ENCODE results near the gene NEUROD2.

The NEUROD2 gene

DNA sequence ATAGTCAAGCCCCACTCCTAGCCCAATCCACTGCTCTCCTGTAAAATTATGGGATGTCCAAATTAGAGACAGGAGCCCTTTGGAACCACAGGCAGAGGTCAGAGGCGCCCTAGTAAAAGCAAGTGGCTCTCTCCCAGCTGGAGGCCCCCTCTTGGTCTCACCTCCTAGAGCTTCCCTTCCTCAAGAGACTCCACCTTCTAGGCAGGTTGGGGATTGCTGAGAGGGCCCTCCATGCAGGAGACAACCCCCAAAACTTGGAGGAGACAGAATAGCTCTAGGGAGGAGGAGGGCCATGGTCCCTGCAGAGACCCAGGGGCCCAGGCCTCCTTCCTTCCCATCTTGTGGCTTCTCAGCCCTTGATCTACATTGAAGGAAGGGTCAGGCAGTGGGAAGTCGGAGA, 29.4 kb downstream of the NEUROD2 start:
- no peak for DNase-seq

DNA sequence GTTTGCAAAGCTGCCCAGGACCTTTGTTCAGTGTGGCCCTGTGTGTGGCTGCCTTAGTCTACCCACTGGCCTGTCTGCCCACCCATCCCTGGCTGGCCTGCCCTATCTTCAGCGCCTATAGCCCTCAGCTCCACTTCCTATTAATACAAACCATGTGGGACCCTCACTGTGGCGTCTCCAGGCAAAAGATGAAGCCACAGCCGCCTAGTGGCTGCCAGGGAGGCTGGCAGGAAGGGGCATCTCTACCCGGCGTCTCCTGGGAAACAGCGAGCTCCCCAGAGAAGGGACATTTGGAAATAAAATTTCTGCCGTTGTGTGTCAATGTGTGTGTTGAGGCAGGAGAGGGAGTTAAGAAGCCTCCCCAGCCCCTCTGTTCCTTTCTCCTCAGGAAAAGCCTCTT, 31.5 kb downstream of the NEUROD2 start:
- no peak for DNase-seq

DNA sequence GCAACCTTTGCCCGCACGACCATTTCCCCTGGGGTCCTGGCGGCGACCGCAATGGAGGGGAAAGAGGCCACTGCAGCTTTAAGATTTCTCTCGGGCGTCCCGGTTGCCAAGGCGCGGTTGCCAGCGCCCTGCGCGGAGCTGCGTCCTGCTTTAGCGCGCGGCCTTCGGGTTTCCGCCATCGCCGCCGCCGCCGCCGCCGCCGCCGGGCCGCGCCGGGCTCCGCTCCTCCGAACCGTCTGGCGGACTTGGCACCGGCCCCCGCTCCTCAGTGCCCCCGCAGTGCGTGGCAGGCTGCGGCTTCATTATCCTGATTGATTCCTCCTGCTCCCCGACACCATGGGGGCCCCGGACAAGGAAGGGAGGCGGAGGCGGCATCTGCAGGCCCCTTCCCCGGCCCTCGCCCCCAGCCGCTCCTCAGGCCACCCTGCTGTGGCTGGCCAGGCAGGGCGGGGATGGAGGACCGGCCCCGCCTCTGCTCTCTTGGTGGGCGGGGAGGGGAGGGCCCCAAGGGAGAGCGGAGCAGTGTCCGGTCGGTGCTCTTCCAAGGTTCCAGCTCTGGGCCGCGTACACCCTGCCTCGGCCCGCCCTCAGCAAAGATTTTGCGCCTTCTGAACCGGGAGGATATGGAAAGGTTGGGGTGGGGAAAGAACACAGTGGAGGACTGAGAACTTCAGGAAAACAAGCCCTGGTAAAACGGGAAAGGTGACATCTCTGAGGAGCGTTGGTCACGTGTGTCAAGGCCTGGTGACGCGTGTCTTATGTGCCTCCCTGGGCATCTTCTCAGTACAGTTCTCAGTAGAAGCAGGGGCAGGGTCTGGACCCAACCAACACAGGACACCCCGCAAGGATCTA, 34.0 kb downstream of the NEUROD2 start:
- DNase-seq, result peak; percentile 82

DNA sequence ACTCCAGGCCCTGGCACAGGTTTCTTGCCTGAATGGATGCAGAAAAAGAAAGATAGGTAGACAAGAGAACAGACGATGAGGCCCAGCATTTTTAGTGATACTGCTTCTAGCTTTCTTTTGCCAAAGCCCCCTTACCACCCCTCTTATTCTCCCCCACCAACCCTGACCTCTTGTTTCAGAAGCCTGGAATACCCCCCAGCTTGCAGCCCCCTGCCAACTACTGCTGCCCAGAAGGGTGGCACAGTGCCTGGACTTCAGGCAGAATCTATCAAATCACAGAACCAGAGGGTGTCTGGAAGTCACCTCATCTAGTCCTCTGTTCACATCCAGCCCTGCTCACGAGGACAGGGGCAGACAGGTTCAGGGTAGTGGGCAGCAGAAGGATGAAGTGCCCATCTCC, 35.6 kb downstream of the NEUROD2 start:
- no peak for DNase-seq

DNA sequence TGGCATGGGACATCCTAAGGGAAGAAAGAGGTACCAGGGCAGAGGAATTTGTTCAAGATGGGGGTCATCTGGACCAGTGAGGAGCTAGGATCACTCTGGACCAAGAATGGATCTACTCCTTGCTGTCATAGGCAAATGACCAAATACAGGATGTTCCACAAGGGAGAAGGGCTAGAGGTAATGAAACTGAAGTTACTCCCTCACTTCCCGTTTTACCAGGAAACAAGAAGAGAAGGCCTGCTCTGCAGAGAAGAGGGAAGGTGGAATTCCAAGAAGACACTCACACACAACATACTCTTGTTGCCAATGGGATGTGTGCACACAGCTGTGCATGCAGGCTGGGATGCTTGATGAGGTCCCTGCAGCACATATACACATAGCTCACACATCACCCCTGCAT, 38.6 kb downstream of the NEUROD2 start:
- no peak for DNase-seq

DNA sequence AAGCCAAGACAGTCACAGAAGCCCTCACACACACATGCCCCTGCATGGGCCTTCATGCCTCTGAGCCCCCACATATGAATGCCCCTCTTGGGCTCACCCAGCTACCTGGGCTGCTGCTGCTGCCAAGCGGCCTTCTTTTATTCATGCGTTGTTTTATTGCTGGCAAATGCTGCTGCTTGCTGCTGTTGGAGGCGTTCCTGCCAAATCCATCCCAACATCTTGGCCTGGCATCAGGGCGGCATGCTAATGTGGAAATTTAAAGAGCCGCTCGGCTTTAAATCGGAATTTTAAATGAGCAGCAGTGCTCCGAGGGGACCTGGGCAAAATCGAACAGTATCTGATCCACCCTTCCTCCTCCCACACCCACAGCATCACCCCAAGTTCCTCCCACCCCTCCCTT, 39.0 kb downstream of the NEUROD2 start:
- DNase-seq, result no peak

DNA sequence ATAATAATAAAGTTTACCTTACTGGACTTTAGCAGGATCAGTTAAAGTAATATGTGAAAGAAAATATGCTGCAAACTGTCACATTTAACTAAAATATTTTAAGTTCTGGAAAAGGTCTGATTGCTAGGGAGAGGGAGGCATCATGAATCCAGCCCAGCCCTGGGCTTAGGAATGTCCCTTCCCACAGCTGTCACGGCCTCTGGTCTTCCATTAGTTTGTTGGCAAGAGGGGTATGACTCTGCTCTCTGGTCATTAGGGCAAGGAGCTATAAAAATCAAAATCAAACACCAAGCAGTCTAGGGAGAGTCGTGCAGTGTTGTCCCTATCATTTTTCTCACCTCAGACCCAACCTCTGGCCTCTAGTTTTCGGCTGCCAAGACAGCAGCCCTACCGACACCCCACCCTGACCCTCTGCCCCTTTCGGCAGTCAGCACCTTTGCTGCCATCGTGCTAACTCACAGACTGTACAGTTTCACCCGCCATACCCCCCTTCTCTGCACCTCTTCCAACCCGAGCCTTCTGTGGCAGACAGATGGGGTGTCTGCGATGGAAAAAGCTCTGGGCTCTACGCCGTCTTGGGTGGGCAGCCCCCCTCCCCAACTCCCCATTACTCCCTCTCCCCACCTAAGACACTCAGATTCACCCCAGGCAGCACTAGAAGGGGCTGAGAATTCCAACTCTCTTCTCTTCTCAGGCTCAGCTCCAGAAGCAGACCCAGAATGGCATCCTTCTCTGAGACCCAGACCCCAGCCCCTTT, 41.4 kb downstream of the NEUROD2 start:
- no peak for DNase-seq

DNA sequence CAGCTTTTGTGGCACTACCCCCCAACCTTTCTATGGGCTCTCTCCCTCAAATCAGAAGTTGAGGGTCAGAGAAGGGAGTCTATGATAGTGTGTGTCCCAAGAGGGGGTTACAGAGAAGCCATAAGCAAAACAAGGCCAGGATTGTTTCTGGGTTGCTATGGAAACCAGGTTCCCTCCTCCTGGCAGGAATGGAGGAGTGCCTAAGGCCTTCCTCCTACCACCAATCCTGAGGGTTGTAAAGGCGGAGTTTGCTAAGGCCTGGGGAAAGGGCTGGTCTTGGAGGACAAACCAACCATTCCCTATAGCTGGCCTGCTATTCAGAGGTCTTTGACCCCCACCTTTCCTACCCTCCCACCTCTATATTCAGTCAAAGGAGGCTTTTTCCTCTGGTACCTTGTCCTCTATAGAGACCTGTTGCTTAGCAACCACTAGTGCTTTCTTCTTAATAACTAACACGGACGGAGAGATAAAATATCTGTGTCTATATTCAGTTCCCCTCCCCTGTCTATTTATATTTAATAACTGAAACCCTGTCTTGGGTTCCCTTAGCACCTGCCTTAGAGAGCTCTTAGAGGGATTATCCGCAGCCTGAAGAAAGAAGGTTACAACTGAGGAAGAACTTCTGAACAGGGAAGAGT, 43.4 kb downstream of the NEUROD2 start:
- no peak for DNase-seq

DNA sequence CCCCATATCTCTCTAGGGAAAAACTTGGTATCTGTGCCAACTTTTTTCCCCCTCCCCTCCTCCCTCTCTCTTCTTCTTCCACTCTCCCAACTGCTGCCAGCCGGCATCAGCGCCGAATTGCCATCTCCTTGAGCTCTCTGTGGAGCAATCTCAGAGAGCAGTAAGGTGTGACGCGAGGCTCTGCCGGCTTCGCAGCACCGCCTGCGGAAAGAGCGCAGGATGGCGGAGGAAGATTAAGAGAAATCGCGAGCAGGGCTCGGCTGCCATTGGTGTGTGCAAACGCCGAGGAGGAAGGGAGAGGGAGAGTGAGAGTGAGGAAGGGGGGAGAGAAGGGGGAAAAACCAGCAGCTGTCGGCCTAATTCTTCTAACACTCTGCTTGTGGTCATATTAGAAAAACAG, 44.2 kb downstream of the NEUROD2 start:
- peak; percentile 53 for DNase-seq

DNA sequence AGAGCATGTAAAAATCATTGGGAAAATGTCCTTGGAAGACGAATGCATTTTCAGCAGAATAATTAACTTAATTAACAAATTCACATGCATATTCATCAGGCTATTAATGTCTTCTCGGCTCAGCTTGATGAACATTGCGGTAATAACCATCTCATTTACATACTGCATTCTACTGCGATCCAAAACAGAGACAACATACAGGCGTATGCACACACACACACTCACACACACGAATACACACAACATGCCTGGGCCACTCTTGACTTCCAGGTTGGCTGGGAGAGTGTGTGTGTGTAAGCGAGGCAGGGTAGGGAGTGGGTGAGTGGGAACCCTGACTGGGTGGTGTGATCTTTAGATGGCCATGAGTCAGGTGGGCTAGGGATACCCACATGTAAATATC, 44.7 kb downstream of the NEUROD2 start:
- no peak for DNase-seq

DNA sequence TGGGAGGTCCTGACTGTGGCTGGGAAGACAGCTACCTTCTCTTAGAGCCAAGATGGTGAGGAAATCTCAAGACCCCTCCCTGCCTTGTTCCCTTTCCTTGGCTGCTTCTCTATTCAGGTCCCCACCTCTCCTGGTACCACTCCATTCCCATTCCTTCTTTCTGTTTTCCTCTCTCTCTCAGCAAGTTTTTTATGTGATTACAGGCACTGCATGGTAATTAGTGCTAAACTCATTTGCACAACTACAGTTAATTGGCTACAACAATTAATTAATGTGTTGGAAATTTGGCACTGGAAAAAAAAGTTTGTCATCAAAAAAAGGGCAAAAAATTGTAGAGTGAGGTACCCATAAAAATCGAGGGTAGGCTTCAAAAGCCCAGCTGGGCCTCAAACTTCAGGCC, 45.3 kb downstream of the NEUROD2 start:
- DNase-seq, result no peak

DNA sequence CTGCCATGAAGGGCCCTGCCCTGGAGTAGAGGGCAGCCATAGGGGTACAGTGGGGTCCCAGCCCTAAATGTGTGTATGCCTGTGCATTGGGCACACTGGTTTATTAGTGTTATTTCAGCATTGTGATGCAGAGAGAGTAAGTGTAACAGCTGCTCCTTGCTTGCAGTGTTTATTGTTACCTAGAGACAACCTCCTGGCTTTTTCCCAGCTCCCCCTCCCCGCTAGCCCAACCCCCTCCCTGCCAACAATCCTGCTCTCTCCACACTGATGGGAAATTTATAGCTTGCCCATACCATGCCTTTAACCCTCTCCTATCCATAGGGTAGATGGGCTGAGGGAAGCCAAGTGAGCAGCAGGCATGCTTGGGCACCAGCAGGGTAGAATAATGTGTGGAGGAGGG, 51.3 kb downstream of the NEUROD2 start:
- no peak for DNase-seq

DNA sequence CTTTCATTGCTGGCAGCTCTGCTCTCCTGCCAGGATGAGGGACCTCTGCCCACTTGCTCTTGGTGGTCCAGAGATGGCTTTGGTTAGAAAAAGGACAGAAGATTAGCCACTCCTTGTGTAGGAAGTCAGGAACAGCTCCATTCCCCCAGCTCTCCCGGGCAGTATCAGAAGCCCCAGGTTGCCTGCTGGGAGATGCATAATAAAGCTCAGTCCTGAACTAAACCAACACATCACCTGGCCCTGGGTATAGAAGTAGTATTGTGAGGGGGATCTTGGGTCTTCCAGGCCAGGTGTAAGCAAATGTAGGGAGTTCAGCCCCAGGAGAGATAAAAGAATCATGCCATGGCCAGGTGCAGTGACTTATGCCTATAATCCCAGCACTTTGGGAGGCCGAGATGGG, 52.4 kb downstream of the NEUROD2 start:
- DNase-seq, result no peak

Measured in right forelimb (tissue), 1 donor.